ENCODE data around the gene RHOD.

GRCh38 chr11:67032830-67033551 lies 23.7 kb upstream of the RHOD start:
- TF ChIP-seq CTCF (IDR thresholded peaks at IDR 0.05; ENCODE audit: poor library complexity) (no peak), EZH2 (IDR thresholded peaks at IDR 0.05; ENCODE audit: borderline replicate concordance) (no peak), EZH2phosphoT487 (IDR thresholded peaks at IDR 0.05; ENCODE audit: low read depth, severe bottlenecking, unreplicated experiment) (no peak)

Measured in hepatocyte (in vitro differentiated cells).